ENCODE data around the gene CISTR. TPM values are rescaled to one million over a fixed set of nuclear protein-coding genes. Genes with fewer than 3 reads are reported as not detected.

Gene CISTR
- total RNA-seq, 4 donors from 2014 or later = not detected

GRCh38 chr12:53776872-53777271, 25.1 kb upstream of the CISTR start:
- WGBS, 2 donors = 59 to 78% methylated on average over 1 of the region's 1 CpG
- Histone ChIP-seq H3K9me3 (no peaks in the 10 kb centered on the region), H3K27ac (no peak overlapping the region), H3K36me3 (no peaks in the 10 kb centered on the region), H3K4me3 (no peak overlapping the region), H3K27me3 (peaks cover 0 to 50% (median 1%) of the 10 kb centered on the region in 4 donors), H3K4me1 (no peaks in the 10 kb centered on the region)
- intact Hi-C loops (cut with DNase I) = no loop called here
- TF ChIP-seq POLR2A (IDR thresholded peaks at IDR 0.05) (no peak), CTCF (IDR thresholded peaks at IDR 0.05) (no peak)
- no peak for DNase-seq

DNA sequence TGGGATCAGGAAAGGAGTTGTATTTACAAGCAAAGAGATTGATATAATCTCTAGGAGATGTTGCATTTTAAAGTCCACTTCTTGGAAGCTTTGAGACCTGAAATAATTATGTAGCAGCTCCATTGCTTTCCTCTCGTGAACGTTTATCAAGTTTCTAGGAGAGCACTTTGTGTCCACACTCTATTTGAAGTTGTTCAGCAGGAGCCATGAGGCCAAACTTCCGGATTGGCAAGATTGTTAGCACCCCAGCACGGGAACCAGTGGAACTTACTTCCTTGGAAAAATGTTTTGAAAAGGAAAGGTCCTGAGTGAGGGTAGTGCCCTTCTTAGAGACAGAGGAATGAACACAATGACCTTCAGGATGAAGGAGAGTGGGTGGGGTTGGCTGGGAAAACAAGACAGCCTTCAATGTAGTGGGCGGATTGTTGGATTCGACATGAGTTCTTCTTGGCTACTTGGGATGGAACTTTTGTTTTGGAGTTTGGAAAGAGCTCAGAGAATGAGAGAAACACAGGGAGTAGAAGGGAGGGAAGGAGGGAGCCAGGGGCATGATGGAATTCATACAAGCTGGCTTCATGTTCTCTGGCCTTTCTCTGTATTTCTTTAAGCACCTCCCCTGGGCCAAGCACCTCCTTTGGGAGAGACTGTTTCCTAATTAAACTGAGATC, 23.8 kb upstream of the CISTR start:
- peak overlapping the region in 1 of 4 donors; percentile 17 for H3K27ac ChIP-seq
- H3K27me3 ChIP-seq = peaks cover 0 to 49% (median under 1%) of the 10 kb centered on the region in 4 donors
- DNase-seq = no peak
- H3K9me3 ChIP-seq = no peaks in the 10 kb centered on the region
- no peaks in the 10 kb centered on the region for H3K36me3 ChIP-seq
- TF ChIP-seq CTCF (IDR thresholded peaks at IDR 0.05) (no peak), POLR2A (IDR thresholded peaks at IDR 0.05) (no peak)
- intact Hi-C loops (cut with DNase I) = no loop called here
- WGBS, 2 donors = 41 to 45% methylated on average over 6 of the region's 6 CpGs
- no peak overlapping the region for H3K4me3 ChIP-seq
- H3K4me1 ChIP-seq = no peaks in the 10 kb centered on the region

- Histone ChIP-seq H3K27ac (no peak overlapping the region), H3K27me3 (peaks cover 0 to 61% (median 0%) of the 10 kb centered on the region in 4 donors), H3K4me3 (no peak overlapping the region), H3K4me1 (no peaks in the 10 kb centered on the region), H3K9me3 (no peaks in the 10 kb centered on the region), H3K36me3 (no peaks in the 10 kb centered on the region)
- no peak for TF ChIP-seq POLR2A (IDR thresholded peaks at IDR 0.05)
- no peak for TF ChIP-seq CTCF (IDR thresholded peaks at IDR 0.05)
- intact Hi-C loops (cut with DNase I) = no loop called here
- DNase-seq = no peak
These were observed 18.5 kb upstream of the CISTR start for GRCh38 chr12:53770281-53770680.

DNA sequence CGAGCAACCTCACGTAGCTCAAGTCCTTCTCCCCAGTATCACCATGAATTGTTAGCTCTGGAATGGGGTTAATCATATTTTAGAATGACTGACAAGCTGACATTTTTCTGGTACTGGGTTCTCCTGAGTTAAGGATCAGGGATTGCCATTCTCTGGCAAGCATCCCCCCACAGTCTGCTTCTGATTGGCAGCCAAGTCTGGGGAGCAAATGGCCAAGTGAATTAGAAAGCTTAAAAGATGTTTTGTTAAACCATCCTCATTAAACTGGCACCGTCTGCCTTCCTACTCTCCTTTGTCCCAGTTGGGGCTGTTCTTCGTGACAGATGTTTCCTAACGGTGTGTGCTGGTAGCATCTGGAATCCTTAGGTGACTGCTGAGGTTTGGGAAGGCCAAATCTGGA, 17.2 kb upstream of the CISTR start:
- no peak overlapping the region for H3K4me3 ChIP-seq
- WGBS, 2 donors = 67 to 75% methylated on average over 5 of the region's 5 CpGs
- no peak for DNase-seq

DNA sequence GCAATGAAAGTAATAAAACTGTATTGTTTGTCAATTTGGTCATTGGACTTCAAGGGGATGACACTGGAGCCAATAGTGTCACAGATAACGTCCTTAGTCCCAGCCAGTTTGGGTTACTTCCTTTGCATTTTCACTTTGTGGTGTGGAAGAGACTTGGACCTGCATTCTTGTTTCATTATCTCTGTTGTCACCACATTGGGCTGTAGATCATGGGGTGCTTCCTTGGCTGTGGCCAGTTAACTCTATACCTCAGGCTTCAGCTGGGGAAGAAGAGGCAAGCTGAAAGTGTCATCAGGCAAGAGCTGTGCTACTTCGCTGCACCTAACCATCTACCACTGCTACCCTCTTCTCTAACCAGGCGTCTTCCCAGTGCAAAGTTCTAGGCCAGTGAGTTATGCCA, 15.1 kb upstream of the CISTR start:
- Histone ChIP-seq H3K4me3 (no peak overlapping the region), H3K27ac (no peak overlapping the region), H3K27me3 (peaks cover 0 to 84% (median 0%) of the 10 kb centered on the region in 4 donors), H3K4me1 (no peaks in the 10 kb centered on the region), H3K9me3 (no peaks in the 10 kb centered on the region), H3K36me3 (no peaks in the 10 kb centered on the region)
- intact Hi-C loops (cut with DNase I) = no loop called here
- 70 to 82% methylated on average over 3 of the region's 3 CpGs for WGBS, 2 donors
- TF ChIP-seq CTCF (IDR thresholded peaks at IDR 0.05) (no peak), POLR2A (IDR thresholded peaks at IDR 0.05) (no peak)
- no peak for DNase-seq

More for the DNA sequence above, 17.2 kb upstream of the CISTR start:
- Histone ChIP-seq H3K4me1 (no peaks in the 10 kb centered on the region), H3K36me3 (no peaks in the 10 kb centered on the region), H3K27ac (no peak overlapping the region), H3K27me3 (peaks cover 0 to 72% (median 0%) of the 10 kb centered on the region in 4 donors), H3K9me3 (no peaks in the 10 kb centered on the region)
- intact Hi-C loops (cut with DNase I) = no loop called here
- TF ChIP-seq CTCF (IDR thresholded peaks at IDR 0.05) (no peak), POLR2A (IDR thresholded peaks at IDR 0.05) (no peak)
